COLO668 (cell line): ENCODE results near the gene IFNA10.
"Not testable (repeated sequence)": the region's sequence is repeated elsewhere in the genome, so short reads cannot be mapped to it uniquely, and the experiment has no call there.

ENCODE experiments used
- DNase-seq: peaks from one replicate; lab custom pipeline; 2025; ENCODE audit not compliant: unreplicated experiment; lab: John Stamatoyannopoulos, UW

The IFNA10 gene

DNA sequence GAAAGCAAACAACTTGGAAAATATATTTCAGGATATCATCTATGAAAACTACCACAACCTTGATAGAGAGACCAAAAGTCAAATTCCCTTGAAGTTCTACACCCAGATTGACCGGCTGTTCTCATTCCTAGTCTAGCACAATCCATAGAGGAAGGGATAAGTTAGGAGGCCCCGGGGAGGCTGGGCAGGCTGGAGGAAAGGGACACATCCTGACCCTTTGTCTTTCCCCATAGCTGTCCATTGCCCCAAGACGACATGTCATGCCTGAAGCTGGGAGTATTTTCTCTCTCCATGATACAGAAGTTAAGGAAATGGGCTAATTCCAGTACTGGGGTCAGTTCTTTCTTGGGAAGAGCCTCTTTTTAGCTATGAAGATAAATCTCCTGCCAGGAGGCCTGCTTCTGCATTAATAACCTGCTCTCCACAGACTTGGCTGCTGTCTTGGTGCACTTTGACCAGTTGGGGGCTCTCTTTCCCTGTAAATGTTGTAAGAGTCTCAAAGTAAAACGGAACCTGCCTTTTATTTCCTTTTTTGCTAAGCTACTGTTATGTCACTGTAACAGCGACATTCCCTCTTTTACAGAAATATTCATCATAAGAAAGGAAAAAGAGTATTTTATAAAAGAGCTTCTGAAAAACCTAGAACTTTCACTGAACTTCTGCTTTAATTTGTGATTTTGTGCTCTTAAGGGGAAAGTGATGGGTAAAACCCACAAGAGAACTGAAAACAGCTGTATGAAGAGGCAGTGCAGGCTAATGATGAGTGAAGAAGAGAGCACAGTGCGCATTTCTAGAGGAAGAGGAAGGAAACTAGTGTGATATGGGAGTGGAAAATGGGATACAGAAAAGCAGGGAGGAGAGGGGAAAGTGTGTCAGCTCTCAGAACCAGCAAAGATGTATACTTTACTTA, 11.8 kb downstream of the IFNA10 start:
- not testable (repeated sequence) for DNase-seq

DNA sequence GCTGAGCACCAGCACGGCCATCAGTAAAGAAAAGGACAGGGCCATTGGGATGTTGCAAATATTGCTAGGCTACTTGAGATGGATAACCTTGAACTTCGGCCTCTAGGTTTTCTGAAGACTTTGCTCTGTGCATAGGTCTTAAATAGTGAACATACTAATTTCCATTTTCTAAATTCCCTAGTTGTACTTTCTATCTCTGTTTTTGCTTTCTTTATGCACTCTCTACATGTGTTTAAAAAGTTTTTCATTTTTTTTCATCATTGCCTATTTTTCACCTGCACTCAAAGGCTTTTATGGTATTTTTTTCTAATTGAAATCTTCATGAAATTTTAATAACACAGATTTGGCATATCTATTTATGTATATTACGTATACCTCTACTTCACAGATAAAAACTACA, 19.5 kb downstream of the IFNA10 start, which contains the start of gene IFNA4:
Gene IFNA4, minus strand, starts transcription at position 101 of the 400 bp plus-strand sequence. Its CDS starts 56 bp downstream, at position 45.
- not testable (repeated sequence) for DNase-seq

DNA sequence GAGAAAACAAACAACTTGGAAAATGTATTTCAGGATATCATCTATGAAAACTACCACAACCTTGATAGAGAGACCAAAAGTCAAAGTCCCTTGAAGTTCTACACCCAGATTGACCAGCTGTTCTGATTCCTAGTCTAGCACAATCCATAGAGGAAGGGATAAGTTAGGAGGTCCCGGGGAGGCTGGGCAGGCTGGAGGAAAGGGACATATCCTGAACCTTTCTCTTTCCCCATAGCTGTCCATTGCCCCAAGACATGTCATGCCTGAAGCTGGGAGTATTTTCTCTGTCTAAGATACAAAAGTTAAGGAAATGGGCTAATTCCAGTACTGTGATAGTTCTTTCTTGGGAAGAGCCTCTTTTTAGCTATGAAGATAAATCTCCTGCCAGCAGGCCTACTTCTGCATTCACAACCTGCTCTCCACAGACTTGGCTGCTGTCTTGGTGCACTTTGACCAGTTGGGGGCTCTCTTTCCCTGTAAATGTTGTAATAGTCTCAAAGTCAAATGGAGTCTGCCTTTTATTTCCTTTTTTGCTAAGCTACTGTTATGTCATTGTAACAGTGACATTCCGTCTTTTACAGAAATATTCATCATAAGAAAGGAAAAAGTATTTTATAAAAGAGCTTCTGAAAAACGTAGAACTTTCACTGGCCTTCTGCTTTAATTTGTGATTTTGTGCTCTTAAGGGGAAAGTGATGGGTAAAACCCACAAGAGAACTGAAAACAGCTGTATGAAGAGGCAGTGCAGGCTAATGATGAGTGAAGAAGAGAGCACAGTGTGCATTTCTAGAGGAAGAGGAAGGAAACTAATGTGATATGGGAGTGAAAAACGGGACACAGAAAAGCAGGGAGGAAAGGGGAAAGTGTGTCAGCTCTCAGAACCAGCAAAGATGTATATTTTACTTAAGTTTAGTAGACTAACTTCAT, 23.9 kb downstream of the IFNA10 start:
- not testable (repeated sequence) for DNase-seq

DNA sequence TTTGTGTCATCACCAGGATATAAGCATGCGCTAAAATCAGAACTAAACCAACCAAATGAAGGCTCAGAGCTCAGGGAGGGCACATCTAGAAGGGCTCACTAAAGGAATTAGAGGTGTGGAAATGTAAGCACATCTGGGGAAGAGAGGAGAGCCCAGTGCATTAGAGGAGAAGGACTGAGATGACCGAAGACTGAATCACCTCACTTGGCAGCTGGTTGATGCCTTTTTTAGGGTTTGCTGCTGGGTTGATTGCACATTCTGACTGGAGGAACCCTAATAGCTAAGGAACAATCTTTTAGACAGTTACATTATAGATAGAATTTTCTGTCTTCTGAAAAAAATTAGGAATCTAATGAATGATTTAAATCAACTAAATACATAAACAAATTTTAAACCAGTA, 32.3 kb downstream of the IFNA10 start:
- no peak for DNase-seq

DNA sequence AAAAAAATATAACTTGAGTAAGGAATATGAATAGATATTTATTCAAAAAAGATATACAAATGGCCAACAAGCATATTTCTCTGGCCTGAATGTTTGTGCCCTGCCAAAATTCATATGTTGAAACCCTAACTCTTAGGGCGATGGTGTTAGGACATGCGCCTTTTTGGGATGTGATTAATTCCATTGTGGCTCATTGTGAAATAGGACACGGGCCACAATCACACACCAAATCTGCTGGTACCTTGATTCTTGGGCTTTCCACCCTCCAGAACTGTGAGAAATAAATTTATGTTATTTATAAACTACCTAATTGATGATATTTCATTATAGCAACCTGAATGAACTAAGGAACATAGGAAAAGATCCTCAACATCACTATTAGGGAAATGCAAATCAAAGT, 34.8 kb downstream of the IFNA10 start:
- DNase-seq: no peak

DNA sequence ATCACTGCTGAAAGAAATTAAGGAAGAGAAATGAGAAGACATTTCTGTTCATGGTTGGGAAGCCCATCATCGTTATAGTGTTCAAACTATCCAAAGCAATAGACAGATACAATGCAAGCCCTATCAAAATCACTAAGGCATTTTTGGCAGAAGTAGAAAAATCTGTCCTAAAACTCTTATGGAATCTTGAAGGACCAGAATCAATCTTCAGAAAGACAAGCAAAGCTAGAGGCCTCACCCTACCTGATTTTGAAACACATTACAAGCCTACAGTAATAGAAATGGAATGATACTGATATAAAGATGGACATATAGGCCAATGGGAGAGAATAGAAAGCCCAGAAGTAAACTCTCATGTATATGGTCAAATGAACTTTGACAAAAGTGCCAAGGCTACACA, 35.6 kb downstream of the IFNA10 start:
- no peak for DNase-seq

DNA sequence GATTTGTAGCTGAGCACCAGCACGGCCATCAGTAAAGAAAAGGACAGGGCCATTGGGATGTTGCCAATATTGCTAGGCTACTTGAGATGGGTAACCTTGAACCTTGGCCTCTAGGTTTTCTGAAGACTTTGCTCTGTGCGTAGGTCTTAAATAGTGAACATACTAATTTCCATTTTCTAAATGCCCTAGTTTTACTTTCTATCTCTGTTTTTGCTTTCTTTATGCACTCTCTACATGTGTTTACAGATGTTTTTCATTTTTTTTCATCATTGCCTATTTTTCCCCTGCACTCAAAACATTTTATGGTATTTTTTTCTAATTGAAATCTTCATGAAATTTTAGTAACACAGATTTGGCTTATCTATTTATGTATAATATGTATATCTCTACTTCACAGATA, 40.4 kb downstream of the IFNA10 start, which contains the start of gene IFNA21:
Gene IFNA21, minus strand, starts transcription at position 101 of the 400 bp plus-strand sequence. Its CDS starts 48 bp downstream, at position 53.
- not testable (repeated sequence) for DNase-seq

DNA sequence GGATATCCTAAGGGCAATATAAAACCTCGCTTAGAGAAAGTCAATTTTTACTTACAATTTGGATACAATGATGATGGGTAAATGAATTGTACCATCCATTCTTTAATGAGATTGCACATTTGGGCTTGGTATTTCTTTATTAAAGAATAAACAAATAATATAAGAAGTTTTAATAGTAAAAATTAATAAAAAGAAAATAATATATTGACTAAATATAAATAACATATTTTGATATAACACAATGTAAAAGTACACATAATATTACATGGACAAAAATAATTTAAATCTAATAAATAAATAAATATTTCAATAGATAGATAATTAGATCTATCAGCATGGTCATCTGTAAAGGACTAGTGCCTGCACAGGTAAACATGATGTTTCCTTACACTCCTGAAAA, 41.4 kb downstream of the IFNA10 start:
- DNase-seq: no peak

DNA sequence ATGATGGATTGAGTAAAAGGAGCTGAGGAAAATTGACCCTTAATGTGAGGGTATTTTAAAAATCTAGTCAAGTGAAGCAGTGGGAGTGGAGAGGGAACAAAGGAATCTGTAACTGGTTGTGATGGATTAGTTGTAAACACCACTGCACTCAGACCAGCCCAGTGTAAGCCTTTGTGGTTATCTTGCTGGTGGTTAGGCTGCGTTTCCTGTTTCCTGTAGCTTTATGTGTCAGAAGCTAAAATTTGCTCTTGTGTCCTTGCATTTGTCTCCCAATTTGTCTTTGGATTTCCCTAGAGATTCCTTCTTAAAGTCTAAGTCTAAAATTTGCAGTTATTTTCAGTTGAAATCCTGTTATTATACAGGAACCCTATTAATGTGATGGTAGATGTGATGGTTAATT, 46.8 kb downstream of the IFNA10 start:
- no peak for DNase-seq
